Gastroesophageal sphincter (tissue), 3 donors: ENCODE measurements around the gene PPARA.

Experiments used
- CTCF ChIP-seq, 4 experiments: fragments of 200-600 bp in 2 of 4; fragments of 450-650 bp in 2 of 4; sonication (generic) in 1 of 4; IDR thresholded peaks; one replicate each; pipeline ENCODE4 v1.5.1; 2017 to 2019; ENCODE audit warnings: antibody characterized with exemption in 4 of 4, mild to moderate bottlenecking in 2 of 4, moderate library complexity in 2 of 4
- EP300 ChIP-seq: sonication (generic); formaldehyde crosslinking; IDR thresholded peaks from one replicate; pipeline ENCODE4 v1.6.1; 2017; ENCODE audit warnings: antibody characterized with exemption, mild to moderate bottlenecking

- TF ChIP-seq CTCF (IDR thresholded peaks at IDR 0.05) (no peak), EP300 (no peak)
Measured at GRCh38 chr22:46117206-46118199, 32.8 kb upstream of the PPARA start.
